KG1 (cell line): ENCODE results near the gene NRBP1.

ENCODE experiments used
- DNase-seq: peaks from one replicate; lab custom pipeline; 2025; lab: John Stamatoyannopoulos, UW

Gene NRBP1

DNA sequence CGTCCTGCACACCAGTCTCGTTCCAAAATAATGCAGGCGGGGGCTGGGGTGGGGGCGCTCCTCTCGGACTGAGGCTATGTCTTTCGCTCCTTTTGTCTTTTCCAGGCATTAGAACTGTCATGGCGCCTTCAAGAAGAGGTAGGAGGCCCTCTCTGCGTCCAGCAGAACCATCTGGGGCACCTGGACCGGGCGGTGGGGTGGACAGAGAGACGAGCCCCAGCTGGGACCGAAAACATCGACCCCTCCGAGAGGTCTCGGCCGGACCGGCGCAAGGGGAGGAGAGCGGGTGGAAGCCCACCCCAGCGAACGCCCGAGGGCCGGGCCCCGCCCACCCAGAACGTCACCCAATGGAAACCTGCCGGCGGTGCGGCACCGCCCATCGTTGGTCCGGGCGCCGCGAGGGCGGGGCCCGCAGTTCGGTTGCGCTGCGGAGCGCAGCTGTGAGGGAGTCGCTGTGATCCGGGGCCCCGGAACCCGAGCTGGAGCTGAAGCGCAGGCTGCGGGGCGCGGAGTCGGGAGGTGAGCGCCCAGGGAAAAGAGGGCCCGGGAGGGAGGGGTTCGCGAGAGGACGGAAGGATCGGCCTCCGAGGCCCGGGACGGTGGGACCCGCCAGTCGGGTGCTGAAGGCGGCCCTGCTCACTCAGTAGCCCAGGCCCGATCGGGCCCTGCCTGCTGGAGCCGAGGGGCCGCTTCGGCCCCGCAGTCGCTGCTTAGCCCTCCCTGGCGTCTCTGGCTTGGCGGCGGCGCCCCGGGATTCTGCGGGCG lies at the start of gene NRBP1:
Gene NRBP1 (plus strand): TSS at position 419 of the 765 bp plus-strand sequence. CDS start 4,643 bp downstream, outside the sequence.
- DNase-seq = peak; percentile 81

DNA sequence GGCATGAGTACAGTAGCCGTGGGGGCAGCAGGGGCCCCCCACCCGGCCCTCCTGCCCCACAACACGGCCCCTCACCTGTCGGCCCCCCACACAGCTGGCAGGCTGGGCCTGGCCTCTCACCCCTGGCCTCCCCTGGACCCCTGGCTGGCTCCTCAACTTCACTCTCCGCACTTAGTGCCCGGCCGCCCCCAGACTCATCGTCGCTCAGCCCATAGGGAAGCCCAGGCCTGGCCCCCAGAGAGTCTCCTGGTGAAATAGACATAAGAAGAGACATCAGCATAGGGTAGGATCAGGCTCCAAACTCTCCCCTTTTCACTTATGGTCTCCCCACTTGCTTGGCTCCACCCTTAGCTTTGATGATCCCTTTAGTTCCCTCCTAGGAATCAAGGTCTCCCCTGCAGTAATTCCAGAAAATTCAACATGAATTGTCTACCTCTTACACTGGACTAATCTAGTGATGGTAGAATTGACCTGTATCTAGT lies 49.6 kb upstream of the NRBP1 start:
- DNase-seq = no peak

DNA sequence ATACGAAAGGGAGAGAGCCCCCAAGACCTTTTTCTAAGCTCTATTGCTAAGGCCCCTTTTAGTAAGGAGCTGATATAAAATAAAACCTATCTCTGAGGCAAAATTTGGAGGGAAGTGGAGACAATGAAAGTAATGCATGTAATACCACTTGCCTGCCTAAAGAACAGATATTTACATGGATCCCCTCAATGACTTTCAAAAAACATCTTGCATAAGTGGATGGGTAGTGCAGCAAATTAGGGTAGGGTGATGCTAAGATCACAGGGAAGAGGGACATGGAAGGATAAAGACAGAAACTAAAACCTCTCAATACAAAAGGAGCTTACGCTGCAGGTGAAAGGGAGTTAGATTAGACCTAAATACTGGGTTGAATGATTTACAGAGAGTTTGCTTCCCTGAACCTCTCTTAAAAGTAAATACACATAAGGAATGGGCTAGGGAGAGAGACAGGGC lies 49.0 kb upstream of the NRBP1 start:
- no peak for DNase-seq

DNA sequence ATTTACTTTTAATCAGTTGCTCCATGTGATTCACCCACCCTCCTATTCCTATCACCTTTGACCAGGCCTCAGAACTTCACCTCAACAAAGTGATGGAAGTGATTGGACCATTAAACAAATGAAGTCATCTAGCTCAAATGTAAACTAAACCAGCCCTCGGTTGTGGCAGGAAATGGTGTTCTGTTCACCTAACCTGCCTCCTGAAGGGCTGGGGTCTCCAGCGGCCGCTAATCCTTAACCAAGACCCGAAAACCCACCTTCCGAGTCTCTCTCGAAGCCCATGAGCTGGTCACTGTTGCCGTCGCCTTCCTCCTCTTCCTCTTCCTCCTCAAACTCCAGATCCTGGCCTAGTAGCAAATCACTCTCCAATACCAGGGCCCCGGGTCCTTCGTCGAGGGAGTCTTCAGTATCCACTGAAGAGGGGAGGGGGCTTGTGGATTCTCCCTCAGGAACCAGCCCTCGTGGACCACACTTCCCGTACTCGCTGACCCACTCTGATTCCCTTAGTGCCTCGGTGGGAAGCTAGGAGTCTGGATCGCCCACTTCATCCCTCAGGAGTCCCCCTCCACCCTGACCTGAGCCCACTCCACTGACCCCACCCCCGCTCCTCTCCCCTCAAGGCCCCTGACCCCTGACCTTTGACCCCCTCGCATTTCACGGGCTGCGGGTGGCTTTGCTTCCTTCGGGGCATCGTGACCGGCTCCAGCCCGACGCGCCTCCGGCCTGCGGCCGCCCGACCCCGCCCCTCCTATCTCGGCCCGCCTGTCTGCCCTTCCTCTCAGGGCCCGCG lies 48.4 kb upstream of the NRBP1 start:
- no peak for DNase-seq

DNA sequence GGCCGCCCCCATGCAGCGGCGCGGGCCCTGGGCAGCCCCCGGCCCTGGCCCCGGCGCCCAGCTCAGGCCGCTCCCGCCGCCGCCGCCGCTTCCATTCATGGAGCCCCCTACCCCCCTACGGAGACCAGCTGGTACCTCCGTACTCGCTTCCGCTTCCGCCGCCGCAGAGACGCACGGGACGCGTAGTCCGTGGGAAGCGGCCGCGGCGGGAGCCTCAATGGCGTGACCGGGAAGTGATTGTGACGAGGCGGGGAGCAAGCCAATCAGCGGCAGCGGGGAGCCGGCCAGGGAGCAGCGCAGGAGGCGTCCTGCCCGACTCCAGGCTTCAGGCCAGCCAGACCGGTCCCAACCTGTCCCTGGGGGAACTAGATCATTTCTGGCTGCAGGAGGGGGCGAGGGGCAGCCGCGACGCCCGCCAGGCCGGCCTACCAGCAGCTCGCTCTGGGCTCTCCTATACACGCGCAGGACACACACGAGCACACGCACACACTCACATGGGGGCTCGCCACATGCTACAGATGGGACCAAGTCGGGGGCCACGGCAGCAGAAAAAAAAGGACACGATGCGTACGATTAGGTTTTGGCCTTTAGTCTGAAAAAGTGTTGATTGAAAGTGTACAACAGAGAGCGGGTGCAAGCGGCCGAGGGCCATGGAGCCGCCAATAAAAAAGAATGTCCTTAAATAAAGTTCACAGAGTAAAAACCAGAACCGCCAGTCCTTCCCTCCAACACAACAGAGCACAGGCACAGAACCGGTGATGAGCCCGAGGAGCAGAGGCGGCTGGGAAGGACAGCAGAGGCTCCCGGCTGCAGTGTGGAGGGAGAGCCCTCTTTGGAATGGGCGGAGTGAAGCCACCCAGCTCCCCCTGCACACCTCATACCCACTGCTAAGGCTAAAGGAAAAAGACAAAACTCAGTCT lies 47.5 kb upstream of the NRBP1 start, which contains the start of gene ZNF513:
Gene ZNF513 (minus strand): TSS at position 109 of the 920 bp plus-strand sequence. CDS start 208 bp downstream, outside the sequence.
- peak; percentile 88 for DNase-seq

DNA sequence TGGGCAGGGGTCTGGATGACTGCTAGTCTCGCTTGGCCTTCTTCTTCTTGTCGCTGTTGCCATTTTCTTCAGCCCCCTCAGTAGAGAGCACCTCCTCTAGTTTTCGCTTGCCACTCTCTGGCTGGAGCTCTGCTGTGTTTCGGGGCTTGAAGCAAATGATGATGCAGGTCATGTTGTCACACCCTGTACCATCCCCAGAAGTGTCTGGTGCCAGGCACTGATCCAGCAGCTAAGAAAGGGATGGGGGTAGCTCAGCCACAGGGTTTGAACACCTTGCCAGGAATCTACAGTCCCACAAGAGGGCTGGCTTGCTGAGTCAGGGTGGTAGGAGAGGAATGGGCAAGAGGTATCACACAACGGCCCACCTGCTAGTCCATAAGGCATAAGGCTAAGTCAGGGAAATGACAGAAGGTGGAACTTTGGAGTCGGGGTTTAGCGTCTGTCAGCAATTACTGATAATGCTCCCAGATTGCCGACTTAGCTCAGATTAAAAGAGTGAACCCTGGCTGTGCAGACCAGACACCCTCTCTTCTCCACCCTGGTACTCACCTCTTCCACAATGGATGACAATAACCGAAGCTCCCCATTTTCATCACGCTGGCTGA lies 46.8 kb upstream of the NRBP1 start:
- no peak for DNase-seq

DNA sequence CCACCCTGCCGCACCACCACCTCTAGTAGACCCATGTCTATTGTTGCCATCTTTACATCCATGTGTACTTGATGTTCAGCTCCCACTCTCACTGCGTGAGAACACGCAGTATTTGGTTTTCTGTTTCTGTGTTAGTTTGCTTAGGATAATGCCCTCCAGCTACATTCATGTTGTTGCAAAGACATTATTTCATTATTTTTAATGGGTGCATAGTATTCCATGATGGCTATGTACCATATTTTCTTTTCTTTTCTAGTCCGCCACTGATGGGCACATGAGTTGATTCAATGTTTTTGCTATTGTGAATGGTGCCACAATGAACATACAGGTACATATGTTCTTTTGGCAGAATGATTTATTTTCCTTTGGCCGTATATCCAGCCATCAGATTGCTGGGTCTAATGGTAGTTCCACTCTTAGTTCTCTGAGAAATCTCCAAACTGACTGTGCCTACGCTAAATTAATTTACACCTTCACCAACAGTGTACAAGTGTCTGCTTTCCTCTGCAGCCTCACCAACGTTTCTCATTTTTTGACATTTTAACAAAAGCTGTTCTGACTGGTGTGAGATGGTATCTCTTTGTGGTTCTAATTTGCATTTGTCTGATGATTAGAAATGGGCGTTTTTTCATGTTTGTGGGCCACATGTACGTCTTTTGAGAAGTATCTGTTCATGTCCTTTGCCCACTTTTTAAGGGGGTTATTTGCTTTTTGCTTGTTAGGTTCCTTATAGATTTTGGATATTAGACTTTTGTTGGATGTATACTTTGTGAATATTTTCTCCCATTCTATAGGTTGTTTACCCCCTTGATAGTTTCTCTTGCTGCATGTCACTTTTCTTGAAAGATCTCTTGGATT lies 37.4 kb upstream of the NRBP1 start:
- DNase-seq = no peak

DNA sequence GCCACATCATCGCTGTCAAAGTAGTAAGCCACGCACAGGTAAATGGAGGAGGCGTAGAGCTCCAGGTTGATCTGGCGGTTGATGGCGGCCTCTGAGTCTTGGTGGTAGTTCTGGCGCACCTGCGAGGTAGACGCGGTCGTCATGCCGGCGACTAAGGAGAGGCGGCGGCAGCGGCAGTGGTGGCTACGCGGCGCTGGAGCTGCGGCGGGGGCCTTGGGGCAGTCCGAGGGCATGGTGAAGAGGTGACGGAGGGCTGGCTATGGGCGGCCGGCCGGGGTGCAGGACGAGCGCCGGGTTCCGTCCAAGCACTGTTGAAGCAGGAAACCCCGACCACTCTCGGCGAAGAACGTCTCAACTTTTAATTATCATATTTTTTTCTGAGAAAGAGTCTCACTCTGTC lies 35.2 kb upstream of the NRBP1 start:
- DNase-seq = no peak

DNA sequence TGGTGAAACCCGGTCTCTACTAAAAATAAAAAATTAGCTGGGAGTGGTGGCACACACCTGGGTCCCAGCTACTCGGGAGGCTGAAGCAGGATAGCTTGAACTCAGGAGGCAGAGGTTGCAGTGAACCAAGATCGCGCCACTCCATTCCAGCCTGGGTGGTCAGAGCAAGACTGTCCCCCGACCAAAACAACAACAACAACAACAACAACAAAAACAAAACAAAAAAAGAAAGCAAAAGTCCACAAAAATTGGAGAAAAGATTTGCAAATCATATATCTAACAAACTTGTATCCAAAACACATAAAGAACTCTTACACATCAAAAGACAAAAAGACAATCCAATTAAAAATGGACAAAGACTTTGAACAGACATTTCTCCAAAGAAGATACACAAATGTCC lies 29.5 kb upstream of the NRBP1 start:
- DNase-seq = no peak

DNA sequence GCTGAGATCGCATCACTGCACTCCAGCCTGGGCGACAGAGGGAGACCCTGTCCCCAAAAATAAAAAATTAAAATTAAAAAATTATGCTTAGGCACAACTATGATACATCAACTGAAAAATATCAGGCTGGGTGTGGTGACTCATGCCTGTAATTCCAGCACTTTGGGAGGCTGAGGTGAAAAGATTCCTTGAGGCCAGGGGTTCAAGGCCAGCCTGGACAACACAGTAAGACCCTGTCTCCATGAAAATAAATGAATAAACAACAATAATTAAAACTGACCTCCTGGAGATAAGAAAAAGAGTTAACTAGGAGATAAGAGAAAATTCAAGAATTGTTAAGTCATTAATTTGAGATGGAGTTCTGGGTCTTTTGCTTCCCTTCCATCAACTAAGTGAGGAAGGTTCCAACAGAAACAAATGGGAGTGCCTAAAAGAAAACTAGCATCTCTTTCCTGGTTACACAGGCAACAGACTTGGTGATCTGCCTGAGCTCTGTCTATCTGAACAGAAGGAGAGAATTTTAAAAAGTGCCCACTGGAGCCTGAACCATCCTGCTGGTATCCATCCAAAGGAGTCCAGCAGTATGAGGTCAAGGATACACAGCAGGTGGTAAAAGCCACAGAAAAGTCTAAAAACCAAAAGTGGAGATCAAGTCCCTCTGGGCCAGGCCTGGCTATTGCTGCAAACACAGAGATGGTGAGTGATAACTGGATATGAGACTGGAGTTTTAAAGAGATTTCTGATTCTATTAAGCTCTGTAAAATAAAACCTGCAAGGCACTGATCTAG lies 27.9 kb upstream of the NRBP1 start:
- no peak for DNase-seq

DNA sequence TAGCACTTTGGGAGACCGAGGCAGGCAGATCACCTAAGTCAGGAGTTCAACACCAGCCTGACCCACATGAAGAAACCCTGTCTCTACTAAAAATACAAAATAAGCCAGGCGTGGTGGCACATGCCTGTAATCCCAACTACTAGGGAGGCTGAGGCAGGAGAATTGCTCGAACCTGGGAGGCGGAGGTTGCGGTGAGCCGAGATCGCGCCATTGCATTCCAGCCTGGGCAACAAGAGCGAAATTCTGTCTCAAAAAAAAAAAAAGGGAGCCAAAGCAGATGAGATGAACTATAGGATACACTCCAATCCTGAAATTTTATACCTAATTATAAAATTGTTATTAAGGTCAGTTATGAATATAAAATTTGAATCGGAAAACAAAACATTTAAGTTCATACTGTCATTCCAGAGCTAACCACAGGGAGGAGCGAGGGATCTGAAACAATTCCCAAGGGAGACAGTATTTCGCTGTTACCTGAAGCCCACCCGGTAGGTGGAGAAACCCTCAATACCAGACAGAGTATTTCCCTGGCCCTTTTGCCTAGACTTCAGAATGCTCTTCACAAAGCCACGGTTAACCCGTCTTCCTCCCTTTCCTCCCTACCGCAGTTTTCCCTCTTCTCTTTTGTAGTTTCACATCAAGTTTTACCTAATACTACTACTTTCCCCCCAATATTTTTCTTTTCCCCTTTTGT lies 20.5 kb upstream of the NRBP1 start:
- no peak for DNase-seq

DNA sequence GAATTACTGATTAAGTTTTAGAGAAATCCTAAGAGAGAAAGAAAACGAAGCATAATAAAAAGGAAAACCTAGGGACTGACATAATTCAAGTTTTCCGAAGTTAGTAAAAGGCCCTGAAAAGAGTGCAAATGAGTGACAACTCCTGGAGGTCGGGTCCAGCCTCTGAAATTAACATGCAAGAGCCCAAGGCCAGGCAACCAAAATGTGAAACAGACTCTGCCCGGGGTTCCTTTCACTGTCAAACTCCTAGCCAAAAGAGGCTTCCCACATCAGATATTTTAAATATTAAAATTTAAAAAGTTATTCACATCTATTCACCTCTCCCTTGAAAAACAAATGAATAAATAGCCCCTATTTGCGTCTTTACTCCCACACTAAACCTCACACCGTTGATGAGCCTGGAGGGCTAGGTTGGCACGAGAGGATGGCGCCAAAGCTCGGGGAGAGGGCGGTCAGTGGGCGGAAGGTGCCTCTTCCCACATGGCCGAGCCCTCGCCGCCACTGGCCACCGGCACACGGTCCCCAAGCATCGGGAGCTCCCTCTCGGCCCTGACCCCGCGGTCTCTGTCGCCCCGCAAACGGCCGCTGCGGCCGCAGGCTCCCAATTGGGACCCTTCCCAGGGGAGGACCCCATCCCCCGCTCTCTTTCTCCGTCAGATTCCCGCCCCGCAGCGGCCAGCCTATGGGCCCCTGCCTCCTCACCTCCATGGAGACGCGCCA lies 19.7 kb upstream of the NRBP1 start:
- DNase-seq = no peak

DNA sequence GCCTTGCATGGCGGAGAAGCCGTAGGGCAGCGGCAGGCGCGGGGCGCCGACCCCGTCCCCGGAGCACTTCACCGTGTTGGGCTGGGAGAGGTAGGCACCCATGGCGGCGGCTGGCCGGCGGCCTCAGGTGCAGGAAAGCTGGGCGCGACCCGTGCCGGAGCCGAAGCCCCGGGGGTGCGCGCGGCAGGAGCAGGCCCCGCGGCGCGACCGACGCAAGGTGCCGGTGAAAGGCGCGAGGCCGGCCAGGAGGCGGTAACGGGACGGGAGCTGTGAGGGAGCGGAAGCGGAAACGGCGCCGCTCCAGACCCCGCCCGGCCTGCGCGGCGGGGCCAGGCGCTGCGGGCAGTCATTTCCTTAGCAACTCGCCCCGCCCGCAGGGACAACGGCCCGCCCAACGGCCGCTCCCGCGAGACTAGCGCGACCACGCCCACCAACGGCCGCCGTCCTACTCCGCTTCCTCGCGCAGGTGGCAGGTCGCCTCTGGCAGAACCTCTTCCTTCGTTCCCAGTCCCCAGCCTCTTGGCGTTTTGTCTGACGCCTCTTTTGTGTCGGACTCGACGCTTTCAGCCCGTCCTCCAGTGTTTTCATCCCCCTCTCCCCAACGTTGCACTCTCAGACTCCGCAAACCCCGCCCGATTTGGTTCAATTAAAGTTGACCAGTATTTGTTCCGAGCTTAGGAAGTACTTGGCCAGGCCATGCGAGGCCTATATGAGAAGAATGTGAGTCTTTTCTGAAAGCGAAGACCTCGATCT lies 18.9 kb upstream of the NRBP1 start, which contains the start of gene PPM1G:
Gene PPM1G (minus strand): TSS at position 271 of the 753 bp plus-strand sequence. CDS start 169 bp downstream, at position 102.
- DNase-seq = peak; percentile 93

DNA sequence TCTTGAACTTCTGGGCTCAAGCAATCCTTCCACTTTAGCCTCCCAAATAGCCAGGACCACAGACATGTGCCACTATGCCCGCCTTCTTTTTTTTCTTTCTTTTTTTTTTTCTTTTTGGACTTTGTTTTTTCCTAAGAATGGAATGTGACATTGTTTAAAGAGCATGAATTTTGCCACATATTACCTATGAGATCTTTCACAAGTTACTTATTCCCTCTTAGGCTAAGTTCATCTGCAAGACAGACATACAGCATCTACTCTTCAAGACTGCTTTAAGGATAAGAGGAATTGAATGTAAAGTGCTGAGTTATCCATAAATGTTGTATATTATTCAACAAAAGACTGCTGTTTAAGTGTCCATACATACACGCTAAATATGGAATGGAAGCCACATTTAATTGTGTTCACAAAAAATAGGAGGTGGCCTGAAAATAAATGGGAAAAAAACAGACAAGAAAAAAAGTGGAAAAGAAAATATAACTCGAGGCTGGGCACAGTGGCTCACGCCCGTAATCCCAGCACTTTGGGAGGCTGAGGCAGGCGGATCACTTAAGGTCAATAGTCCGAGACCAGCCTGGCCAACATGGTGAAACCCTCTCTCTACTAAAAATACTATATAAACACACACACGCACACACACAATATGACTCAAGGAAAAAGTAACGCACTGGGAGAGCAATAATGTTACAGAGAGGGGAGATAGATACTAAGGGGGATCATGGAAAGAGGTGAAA lies 15.8 kb upstream of the NRBP1 start:
- DNase-seq = no peak

DNA sequence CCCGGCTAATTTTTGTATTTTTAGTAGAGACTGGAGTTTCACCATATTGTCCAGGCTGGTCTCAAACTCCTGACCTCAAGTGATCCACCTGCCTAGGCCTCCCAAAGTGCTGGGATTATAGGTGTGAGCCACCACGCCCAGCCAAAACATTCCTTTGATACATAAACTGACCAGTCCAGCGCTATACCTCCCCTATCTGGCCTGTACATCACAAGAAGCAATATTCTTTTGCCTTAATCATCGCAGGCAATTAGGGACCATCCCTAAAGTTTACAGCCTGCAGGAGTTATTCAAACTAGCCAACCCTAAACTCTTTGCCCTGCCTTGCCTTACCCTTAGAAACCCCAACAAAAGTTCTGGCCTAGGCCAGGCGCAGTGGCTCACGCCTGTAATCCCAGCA lies 12.3 kb upstream of the NRBP1 start:
- no peak for DNase-seq

DNA sequence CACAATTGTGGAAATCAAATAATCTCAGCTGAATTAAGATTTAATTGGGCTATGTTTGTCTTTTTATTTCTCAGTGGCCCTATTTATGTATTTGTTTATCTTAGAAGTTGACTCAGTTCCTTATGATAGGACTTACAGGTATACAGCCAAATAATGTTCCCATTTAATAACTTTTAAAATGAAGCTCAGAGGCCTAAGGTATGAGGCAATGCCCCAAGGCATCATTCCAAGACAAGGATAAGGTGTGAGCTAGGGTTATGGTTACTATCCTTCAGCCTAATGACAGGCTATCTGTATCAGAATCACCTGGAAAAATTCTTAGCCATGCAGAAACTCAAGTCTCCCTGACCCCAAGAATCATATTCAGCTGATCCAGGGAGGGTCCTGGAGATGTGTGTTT lies 7.4 kb upstream of the NRBP1 start:
- no peak for DNase-seq
